ENCODE measurements around the gene ZG16.
A peak's percentile ranks its signal among the peaks of the same experiment; 100 is the strongest.

ZG16 gene

GRCh38 chr16:29812754-29813643 lies 34.9 kb downstream of the ZG16 start:
- H3K9me3 ChIP-seq (ENCODE audit: insufficient read depth, low read depth, low read length), result no peaks in the 10 kb centered on the region
- peaks cover 23% of the 10 kb centered on the region for H3K36me3 ChIP-seq (ENCODE audit: insufficient read depth, low read length)
- H3K4me3 ChIP-seq (ENCODE audit: low read length), result peak overlapping the region; percentile 77
- H3K4me1 ChIP-seq (ENCODE audit: insufficient read depth, low read length), result peaks cover 40% of the 10 kb centered on the region
- 66% methylated on average over 9 of the region's 9 CpGs for WGBS
- H3K27ac ChIP-seq (ENCODE audit: low read depth, low read length), result no peak overlapping the region; the same call in 1 of the 2 replicates
- no peaks in the 10 kb centered on the region for H3K27me3 ChIP-seq (ENCODE audit: insufficient read depth, low read length)
- peak overlapping the region; percentile 43; the same call in 1 of the 2 replicates for H3K9ac ChIP-seq (ENCODE audit: low read depth, low read length)

- WGBS, result 67% methylated on average over 24 of the region's 24 CpGs
- peak overlapping the region; percentile 33 for H3K9ac ChIP-seq (ENCODE audit: low read depth, low read length)
- H3K36me3 ChIP-seq (ENCODE audit: insufficient read depth, low read length), result peaks cover 24% of the 10 kb centered on the region
Measured at GRCh38 chr16:29813644-29814562, 35.8 kb downstream of the ZG16 start.

GRCh38 chr16:29814592-29814991 lies 36.5 kb downstream of the ZG16 start:
- WGBS, result 51% methylated on average over 5 of the region's 5 CpGs
- Histone ChIP-seq H3K9ac (ENCODE audit: low read depth, low read length) (peak overlapping the region; percentile 33; the same call in 1 of the 2 replicates), H3K36me3 (ENCODE audit: insufficient read depth, low read length) (peaks cover 25% of the 10 kb centered on the region), H3K27me3 (ENCODE audit: insufficient read depth, low read length) (no peaks in the 10 kb centered on the region), H3K27ac (ENCODE audit: low read depth, low read length) (0 out of 2 replicates have a peak overlapping the region, but pooled peaks have one; percentile 22), H3K9me3 (ENCODE audit: insufficient read depth, low read depth, low read length) (no peaks in the 10 kb centered on the region), H3K4me1 (ENCODE audit: insufficient read depth, low read length) (peaks cover 32% of the 10 kb centered on the region), H3K4me3 (ENCODE audit: low read length) (peak overlapping the region; percentile 82)

More at GRCh38 chr16:29813644-29814562, 35.8 kb downstream of the ZG16 start:
- Histone ChIP-seq H3K9me3 (ENCODE audit: insufficient read depth, low read depth, low read length) (no peaks in the 10 kb centered on the region), H3K4me3 (ENCODE audit: low read length) (peak overlapping the region; percentile 82), H3K27ac (ENCODE audit: low read depth, low read length) (peak overlapping the region; percentile 24; the same call in 1 of the 2 replicates), H3K4me1 (ENCODE audit: insufficient read depth, low read length) (peaks cover 35% of the 10 kb centered on the region), H3K27me3 (ENCODE audit: insufficient read depth, low read length) (no peaks in the 10 kb centered on the region)

GRCh38 chr16:29815032-29815721 lies 37.1 kb downstream of the ZG16 start:
- Histone ChIP-seq H3K27ac (ENCODE audit: low read depth, low read length) (peak overlapping the region; percentile 29; the same call in 1 of the 2 replicates), H3K36me3 (ENCODE audit: insufficient read depth, low read length) (peaks cover 26% of the 10 kb centered on the region), H3K27me3 (ENCODE audit: insufficient read depth, low read length) (no peaks in the 10 kb centered on the region), H3K9me3 (ENCODE audit: insufficient read depth, low read depth, low read length) (no peaks in the 10 kb centered on the region), H3K9ac (ENCODE audit: low read depth, low read length) (peak overlapping the region; percentile 34; the same call in 1 of the 2 replicates), H3K4me3 (ENCODE audit: low read length) (peak overlapping the region; percentile 82), H3K4me1 (ENCODE audit: insufficient read depth, low read length) (peaks cover 27% of the 10 kb centered on the region)
- 5% methylated on average over 33 of the region's 39 CpGs for WGBS

- H3K4me1 ChIP-seq (ENCODE audit: insufficient read depth, low read length), result peaks cover 18% of the 10 kb centered on the region; the same call in 1 of the 2 replicates
- under 1% methylated on average over 64 of the region's 70 CpGs for WGBS
Measured at GRCh38 chr16:29815793-29816693, 38.0 kb downstream of the ZG16 start, which contains the start of gene PAGR1. Gene PAGR1, plus strand, starts transcription at chr16:29816152. Its CDS starts 374 bp downstream, at chr16:29816526.

GRCh38 chr16:29816694-29817441 lies 38.8 kb downstream of the ZG16 start:
- WGBS, result 2% methylated on average over 34 of the region's 37 CpGs
- peaks cover 18% of the 10 kb centered on the region; the same call in 1 of the 2 replicates for H3K4me1 ChIP-seq (ENCODE audit: insufficient read depth, low read length)

More at GRCh38 chr16:29815793-29816693, 38.0 kb downstream of the ZG16 start, which contains the start of gene PAGR1:
- no peaks in the 10 kb centered on the region for H3K27me3 ChIP-seq (ENCODE audit: insufficient read depth, low read length)
- H3K36me3 ChIP-seq (ENCODE audit: insufficient read depth, low read length), result peaks cover 33% of the 10 kb centered on the region
- no peaks in the 10 kb centered on the region for H3K9me3 ChIP-seq (ENCODE audit: insufficient read depth, low read depth, low read length)
- peak within 1 kb of the TSS; percentile 77 for H3K27ac ChIP-seq (ENCODE audit: low read depth, low read length)
- H3K9ac ChIP-seq (ENCODE audit: low read depth, low read length), result peak within 1 kb of the TSS; percentile 78
- H3K4me3 ChIP-seq (ENCODE audit: low read length), result peak within 1 kb of the TSS; percentile 82

GRCh38 chr16:29818082-29818481 lies 40.0 kb downstream of the ZG16 start:
- Histone ChIP-seq H3K9ac (ENCODE audit: low read depth, low read length) (no peak overlapping the region), H3K4me3 (ENCODE audit: low read length) (no peak overlapping the region), H3K9me3 (ENCODE audit: insufficient read depth, low read depth, low read length) (no peaks in the 10 kb centered on the region), H3K27ac (ENCODE audit: low read depth, low read length) (no peak overlapping the region), H3K27me3 (ENCODE audit: insufficient read depth, low read length) (no peaks in the 10 kb centered on the region), H3K36me3 (ENCODE audit: insufficient read depth, low read length) (peaks cover 33% of the 10 kb centered on the region), H3K4me1 (ENCODE audit: insufficient read depth, low read length) (peaks cover 15% of the 10 kb centered on the region; the same call in 1 of the 2 replicates)
- WGBS, result 96% methylated on average over 4 of the region's 4 CpGs

More at GRCh38 chr16:29816694-29817441, 38.8 kb downstream of the ZG16 start:
- H3K9me3 ChIP-seq (ENCODE audit: insufficient read depth, low read depth, low read length), result no peaks in the 10 kb centered on the region
- no peaks in the 10 kb centered on the region for H3K27me3 ChIP-seq (ENCODE audit: insufficient read depth, low read length)
- peak overlapping the region; percentile 82 for H3K4me3 ChIP-seq (ENCODE audit: low read length)
- H3K36me3 ChIP-seq (ENCODE audit: insufficient read depth, low read length), result peaks cover 33% of the 10 kb centered on the region
- H3K9ac ChIP-seq (ENCODE audit: low read depth, low read length), result peak overlapping the region; percentile 78
- H3K27ac ChIP-seq (ENCODE audit: low read depth, low read length), result peak overlapping the region; percentile 75

GRCh38 chr16:29819506-29819905 lies 41.5 kb downstream of the ZG16 start:
- no peak overlapping the region for H3K9ac ChIP-seq (ENCODE audit: low read depth, low read length)
- H3K27ac ChIP-seq (ENCODE audit: low read depth, low read length), result no peak overlapping the region
- no peak overlapping the region for H3K4me3 ChIP-seq (ENCODE audit: low read length)
- 91% methylated on average over 15 of the region's 15 CpGs for WGBS
- peaks cover 33% of the 10 kb centered on the region for H3K36me3 ChIP-seq (ENCODE audit: insufficient read depth, low read length)
- H3K9me3 ChIP-seq (ENCODE audit: insufficient read depth, low read depth, low read length), result no peaks in the 10 kb centered on the region
- H3K27me3 ChIP-seq (ENCODE audit: insufficient read depth, low read length), result no peaks in the 10 kb centered on the region
- 0 out of 2 replicates have a peak, but pooled peaks cover 7% of the 10 kb centered on the region for H3K4me1 ChIP-seq (ENCODE audit: insufficient read depth, low read length)

GRCh38 chr16:29820271-29820701 lies 42.2 kb downstream of the ZG16 start, which contains the start of gene MVP:
Gene MVP, plus strand, starts transcription at chr16:29820462. Its CDS starts 10,088 bp downstream, at chr16:29830550.
- H3K27ac ChIP-seq (ENCODE audit: low read depth, low read length), result no peak within 1 kb of the TSS; the same call in 1 of the 2 replicates
- H3K9me3 ChIP-seq (ENCODE audit: insufficient read depth, low read depth, low read length), result no peaks in the 10 kb centered on the region
- 80% methylated on average over 4 of the region's 4 CpGs for WGBS
- H3K4me1 ChIP-seq (ENCODE audit: insufficient read depth, low read length), result peaks cover 8% of the 10 kb centered on the region
- H3K9ac ChIP-seq (ENCODE audit: low read depth, low read length), result no peak within 1 kb of the TSS
- peaks cover 33% of the 10 kb centered on the region for H3K36me3 ChIP-seq (ENCODE audit: insufficient read depth, low read length)
- no peaks in the 10 kb centered on the region for H3K27me3 ChIP-seq (ENCODE audit: insufficient read depth, low read length)
- peak within 1 kb of the TSS; percentile 31; the same call in 1 of the 2 replicates for H3K4me3 ChIP-seq (ENCODE audit: low read length)
